Measurements from ENCODE around the gene CST4. TPM values are rescaled to one million over a fixed set of nuclear protein-coding genes. Genes with fewer than 3 reads are reported as not detected.
"Not testable (repeated sequence)": the region's sequence is repeated elsewhere in the genome, so short reads cannot be mapped to it uniquely, and the experiment has no call there.

The CST4 gene
- total RNA-seq, 1 donor from 2014 or later = not detected

DNA sequence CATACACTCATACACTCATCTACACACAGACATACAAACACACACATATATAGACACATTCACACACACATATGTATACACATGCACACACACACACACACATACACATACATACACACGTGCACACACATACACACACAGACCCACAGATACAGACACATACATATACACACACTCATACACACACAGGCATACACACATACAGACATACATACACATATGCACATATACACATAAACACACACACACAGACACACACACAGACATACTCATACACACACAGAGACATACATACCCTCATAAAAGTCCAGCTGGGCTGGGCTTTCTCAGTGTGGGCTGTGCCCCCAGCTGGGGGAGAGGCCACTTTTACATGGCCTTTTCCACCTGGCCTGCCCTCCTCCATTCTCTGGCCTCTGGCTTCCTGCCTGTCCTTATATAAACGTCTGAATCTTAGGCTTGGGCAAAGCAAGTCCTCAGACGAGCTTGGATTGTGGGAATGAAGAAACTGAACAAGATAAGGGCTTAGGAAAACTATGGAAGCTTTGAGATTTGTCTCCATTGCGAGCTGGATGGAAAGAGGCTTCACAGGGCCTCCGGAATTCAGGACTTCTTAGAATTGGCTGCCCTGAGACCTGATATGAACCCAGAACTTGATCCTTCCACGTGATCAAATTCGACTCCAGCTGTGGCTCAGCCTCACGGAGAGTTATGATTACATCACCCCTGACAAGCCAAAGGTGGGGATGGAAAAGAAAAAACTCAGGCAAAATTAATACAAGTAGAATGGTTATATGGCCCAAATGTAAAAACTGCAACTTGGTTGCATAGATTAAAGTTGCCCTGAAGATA lies 28.6 kb downstream of the CST4 start:
- no peak overlapping the region for H3K27ac Mint-ChIP-seq (ENCODE audit: unreplicated experiment)
- no peak for TF ChIP-seq CTCF (IDR thresholded peaks at IDR 0.05; ENCODE audit: unreplicated experiment)

GRCh38 chr20:23659610-23659988 lies 29.2 kb downstream of the CST4 start:
- not testable (repeated sequence) for DNase-seq (ENCODE audit: low spot score); H3K4me3 Mint-ChIP-seq (ENCODE audit: unreplicated experiment); H3K4me1 Mint-ChIP-seq (ENCODE audit: unreplicated experiment); H3K36me3 Mint-ChIP-seq (ENCODE audit: low read depth, unreplicated experiment); H3K9me3 Mint-ChIP-seq (ENCODE audit: unreplicated experiment); H3K27me3 Mint-ChIP-seq (ENCODE audit: unreplicated experiment); H3K27ac Mint-ChIP-seq (ENCODE audit: unreplicated experiment)

More for the DNA sequence above, 28.6 kb downstream of the CST4 start:
- Mint-ChIP-seq H3K36me3 (ENCODE audit: low read depth, unreplicated experiment) (no peaks in the 10 kb centered on the region), H3K4me3 (ENCODE audit: unreplicated experiment) (no peak overlapping the region), H3K9me3 (ENCODE audit: unreplicated experiment) (no peaks in the 10 kb centered on the region), H3K4me1 (ENCODE audit: unreplicated experiment) (peaks cover 3% of the 10 kb centered on the region), H3K27me3 (ENCODE audit: unreplicated experiment) (no peaks in the 10 kb centered on the region)
- DNase-seq (ENCODE audit: low spot score) = no peak

DNA sequence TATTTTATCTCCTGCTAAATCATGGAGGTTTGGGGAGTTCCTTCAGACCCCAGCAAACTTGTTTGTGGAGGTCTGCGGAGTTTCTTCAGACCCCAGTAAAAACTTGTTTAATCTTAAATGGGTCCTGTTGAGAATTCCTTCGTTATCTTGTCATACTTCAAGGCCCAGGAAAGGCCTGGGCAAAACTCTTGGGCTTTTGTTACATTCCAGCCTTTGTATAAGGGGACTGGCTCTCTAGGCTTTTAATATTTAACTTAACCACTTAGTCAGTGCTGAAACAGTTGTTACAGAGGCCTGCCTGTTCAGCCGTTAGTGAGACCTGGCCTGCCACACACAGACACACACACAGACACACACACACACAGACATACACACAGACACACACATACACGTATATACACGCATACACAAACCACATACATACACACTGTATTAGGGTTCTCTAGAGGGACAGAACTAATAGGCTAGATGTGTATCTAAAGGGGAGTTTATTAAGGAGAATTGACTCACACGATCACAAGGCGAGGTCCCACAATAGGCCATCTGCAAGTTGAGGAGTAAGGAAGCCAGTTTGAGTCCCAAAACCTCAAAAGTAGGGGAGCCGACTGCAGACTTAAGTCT lies 29.7 kb downstream of the CST4 start:
- TF ChIP-seq CTCF (IDR thresholded peaks at IDR 0.05; ENCODE audit: unreplicated experiment) = no peak
- Mint-ChIP-seq H3K36me3 (ENCODE audit: low read depth, unreplicated experiment) (no peaks in the 10 kb centered on the region), H3K27ac (ENCODE audit: unreplicated experiment) (no peak overlapping the region), H3K9me3 (ENCODE audit: unreplicated experiment) (no peaks in the 10 kb centered on the region), H3K4me1 (ENCODE audit: unreplicated experiment) (peaks cover 3% of the 10 kb centered on the region), H3K27me3 (ENCODE audit: unreplicated experiment) (peaks cover 4% of the 10 kb centered on the region), H3K4me3 (ENCODE audit: unreplicated experiment) (no peak overlapping the region)
- DNase-seq (ENCODE audit: low spot score) = no peak

DNA sequence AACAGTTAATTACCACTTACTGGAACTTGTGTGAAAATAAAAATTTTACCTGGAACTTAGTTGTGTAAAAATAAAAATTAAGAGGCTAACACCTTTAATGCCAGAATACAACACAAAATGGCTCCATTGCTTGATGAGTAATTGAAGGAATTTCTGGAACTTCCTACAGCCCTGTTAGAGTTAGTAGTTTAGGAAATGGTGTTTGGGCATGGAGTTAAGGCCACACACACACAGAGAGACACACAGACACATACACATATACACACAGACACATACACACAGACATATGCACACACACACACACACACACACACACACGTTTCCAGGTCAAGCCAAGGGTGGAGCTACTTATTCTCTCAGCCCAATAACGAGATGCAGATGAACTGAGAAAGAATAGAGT lies 30.5 kb downstream of the CST4 start:
- H3K4me1 Mint-ChIP-seq (ENCODE audit: unreplicated experiment) = peaks cover 3% of the 10 kb centered on the region
- no peak overlapping the region for H3K27ac Mint-ChIP-seq (ENCODE audit: unreplicated experiment)
- DNase-seq (ENCODE audit: low spot score) = no peak
- H3K27me3 Mint-ChIP-seq (ENCODE audit: unreplicated experiment) = peaks cover 4% of the 10 kb centered on the region
- H3K4me3 Mint-ChIP-seq (ENCODE audit: unreplicated experiment) = no peak overlapping the region
- H3K36me3 Mint-ChIP-seq (ENCODE audit: low read depth, unreplicated experiment) = no peaks in the 10 kb centered on the region
- H3K9me3 Mint-ChIP-seq (ENCODE audit: unreplicated experiment) = no peaks in the 10 kb centered on the region
- no peak for TF ChIP-seq CTCF (IDR thresholded peaks at IDR 0.05; ENCODE audit: unreplicated experiment)

DNA sequence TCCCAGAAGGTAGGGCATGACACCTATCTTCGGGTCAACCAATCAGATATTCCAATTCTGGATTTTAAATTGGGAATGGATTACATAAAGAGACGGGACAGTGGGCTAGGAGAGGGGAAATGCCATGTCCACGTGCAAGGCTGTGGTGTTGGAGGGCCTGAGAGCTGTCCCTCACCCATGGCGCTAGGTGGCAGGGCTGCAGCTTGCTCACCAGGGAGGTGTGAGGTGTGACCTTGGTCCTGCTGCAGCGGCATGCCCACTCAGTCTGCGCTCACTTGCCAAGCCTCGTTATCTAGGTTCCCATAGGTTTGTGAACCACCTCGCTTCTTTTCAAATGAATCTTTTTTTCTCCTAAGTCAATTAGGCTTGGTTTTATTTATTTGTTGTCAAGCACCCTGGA lies 31.6 kb downstream of the CST4 start:
- TF ChIP-seq CTCF (IDR thresholded peaks at IDR 0.05; ENCODE audit: unreplicated experiment) = no peak
- H3K4me3 Mint-ChIP-seq (ENCODE audit: unreplicated experiment) = no peak overlapping the region
- no peak overlapping the region for H3K27ac Mint-ChIP-seq (ENCODE audit: unreplicated experiment)
- peaks cover 4% of the 10 kb centered on the region for H3K27me3 Mint-ChIP-seq (ENCODE audit: unreplicated experiment)
- no peaks in the 10 kb centered on the region for H3K36me3 Mint-ChIP-seq (ENCODE audit: low read depth, unreplicated experiment)
- peaks cover 3% of the 10 kb centered on the region for H3K4me1 Mint-ChIP-seq (ENCODE audit: unreplicated experiment)
- H3K9me3 Mint-ChIP-seq (ENCODE audit: unreplicated experiment) = no peaks in the 10 kb centered on the region
- no peak for DNase-seq (ENCODE audit: low spot score)

All from endothelial cell (in vitro differentiated cells).